DMS53 treated with DMSO at 0.1 percent for 48 hours (cell line): ENCODE data around the gene RAPGEFL1.
"Not testable (repeated sequence)": the region's sequence is repeated elsewhere in the genome, so short reads cannot be mapped to it uniquely, and the experiment has no call there.

Source experiments
- DNase-seq: peaks from one replicate; lab custom pipeline; 2025; ENCODE audit not compliant: unreplicated experiment; lab: John Stamatoyannopoulos, UW

Gene RAPGEFL1

GRCh38 chr17:40173091-40173777 lies 4.0 kb upstream of the RAPGEFL1 start:
- DNase-seq, result no peak

GRCh38 chr17:40173778-40174135 lies 3.5 kb upstream of the RAPGEFL1 start:
- DNase-seq, result no peak

GRCh38 chr17:40174514-40174913 lies 2.8 kb upstream of the RAPGEFL1 start:
- DNase-seq, result no peak

GRCh38 chr17:40175928-40176753 lies 1.1 kb upstream of the RAPGEFL1 start:
- no peak for DNase-seq

- no peak for DNase-seq
Observed at GRCh38 chr17:40176754-40177110, 538 bp upstream of the RAPGEFL1 start.

- DNase-seq, result no peak
Observed at GRCh38 chr17:40178021-40178601, 841 bp downstream of the RAPGEFL1 start.

GRCh38 chr17:40178660-40179059 lies 1.4 kb downstream of the RAPGEFL1 start:
- DNase-seq, result no peak

GRCh38 chr17:40179923-40180659 lies 2.8 kb downstream of the RAPGEFL1 start:
- DNase-seq, result no peak

GRCh38 chr17:40180694-40181093 lies 3.4 kb downstream of the RAPGEFL1 start:
- no peak for DNase-seq

- no peak for DNase-seq
Observed at GRCh38 chr17:40181205-40181604, 3.9 kb downstream of the RAPGEFL1 start.

- no peak for DNase-seq
Observed at GRCh38 chr17:40182606-40183005, 5.3 kb downstream of the RAPGEFL1 start.

- no peak for DNase-seq
Observed at GRCh38 chr17:40187238-40187637, 10.0 kb downstream of the RAPGEFL1 start.

- DNase-seq, result no peak
Observed at GRCh38 chr17:40188694-40189093, 11.4 kb downstream of the RAPGEFL1 start.

- peak; percentile 7 for DNase-seq
Observed at GRCh38 chr17:40190197-40191021, 13.1 kb downstream of the RAPGEFL1 start.

GRCh38 chr17:40191237-40192208 lies 14.3 kb downstream of the RAPGEFL1 start:
- DNase-seq, result peak; percentile 41

GRCh38 chr17:40192961-40193360 lies 15.7 kb downstream of the RAPGEFL1 start:
- no peak for DNase-seq

GRCh38 chr17:40194821-40195220 lies 17.6 kb downstream of the RAPGEFL1 start:
- no peak for DNase-seq

GRCh38 chr17:40197550-40197949 lies 20.3 kb downstream of the RAPGEFL1 start:
- DNase-seq, result no peak

- DNase-seq, result not testable (repeated sequence)
Observed at GRCh38 chr17:40197965-40198456, 20.7 kb downstream of the RAPGEFL1 start.
